Measurements from ENCODE around the gene EPHA10. TPM values are rescaled to one million over a fixed set of nuclear protein-coding genes. Genes with fewer than 3 reads are reported as not detected.
"Not testable (repeated sequence)": the region's sequence is repeated elsewhere in the genome, so short reads cannot be mapped to it uniquely, and the experiment has no call there.

The EPHA10 gene
- total RNA-seq, 2 donors from 2014 or later = 0.34 to 0.75 TPM

GRCh38 chr1:37794372-37795339, 29.7 kb upstream of the EPHA10 start:
- Mint-ChIP-seq H3K27ac (no peak overlapping the region), H3K27me3 (peaks cover 31% of the 10 kb centered on the region), H3K4me3 (peak overlapping the region; percentile 88), H3K4me1 (peaks cover 8% of the 10 kb centered on the region), H3K36me3 (ENCODE audit: low read depth) (peaks cover 7% of the 10 kb centered on the region)
- ATAC-seq (peak; percentile 35), DNase-seq (no peak)
- no peaks in the 10 kb centered on the region for H3K9me3 ChIP-seq (ENCODE audit: control insufficient read depth, low read length, poor library complexity, severe bottlenecking)

DNA sequence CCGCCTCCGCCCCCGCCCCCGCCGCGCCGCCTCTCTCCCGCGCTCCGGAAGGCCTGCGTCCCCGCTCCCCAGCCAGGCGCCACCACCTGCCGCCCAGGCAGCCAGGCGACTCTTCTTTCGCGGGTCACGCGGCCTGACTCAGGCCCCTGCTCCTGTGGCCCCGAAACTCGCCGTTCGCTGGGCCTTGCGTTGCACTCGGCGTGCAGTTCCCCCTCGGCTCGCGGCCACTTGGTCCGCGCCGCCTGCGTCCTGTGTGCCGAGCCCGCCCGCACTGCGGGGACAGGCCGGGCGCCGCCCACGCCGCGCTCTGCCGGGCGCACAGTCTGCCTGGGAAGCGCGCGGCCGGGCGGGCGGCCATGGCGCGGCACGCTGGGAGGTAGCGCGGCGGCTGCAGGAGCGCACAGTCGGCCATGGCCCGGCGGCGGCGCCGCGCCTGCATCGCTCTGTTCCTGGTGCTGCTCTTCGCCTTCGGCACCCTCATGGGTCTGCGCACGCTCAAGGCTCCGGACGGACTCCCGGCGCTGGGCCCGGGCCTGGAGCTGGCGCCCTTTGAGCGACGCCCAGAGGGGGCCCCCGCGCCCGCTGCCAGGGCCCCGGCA, 29.0 kb upstream of the EPHA10 start, which contains the start of gene MANEAL:
Gene MANEAL (plus strand): TSS at position 75 of the 599 bp plus-strand sequence. CDS start 336 bp downstream, at position 411.
- peak; percentile 84 for ATAC-seq
- H3K9me3 ChIP-seq (ENCODE audit: control insufficient read depth, low read length, poor library complexity, severe bottlenecking) = no peaks in the 10 kb centered on the region
- Mint-ChIP-seq H3K4me3 (peak within 1 kb of the TSS; percentile 88), H3K36me3 (ENCODE audit: low read depth) (peaks cover 4% of the 10 kb centered on the region), H3K27me3 (peaks cover 34% of the 10 kb centered on the region), H3K4me1 (peaks cover 5% of the 10 kb centered on the region), H3K27ac (no peak within 1 kb of the TSS)
- DNase-seq = peak in 2 of 3 donors; percentile 15 to 20

GRCh38 chr1:37792943-37793686, 28.2 kb upstream of the EPHA10 start:
- Mint-ChIP-seq H3K36me3 (ENCODE audit: low read depth) (peaks cover 4% of the 10 kb centered on the region), H3K27me3 (peaks cover 42% of the 10 kb centered on the region), H3K4me1 (peaks cover 5% of the 10 kb centered on the region), H3K27ac (no peak overlapping the region), H3K4me3 (peak overlapping the region; percentile 45)
- DNase-seq (no peak), ATAC-seq (no peak)
- no peaks in the 10 kb centered on the region for H3K9me3 ChIP-seq (ENCODE audit: control insufficient read depth, low read length, poor library complexity, severe bottlenecking)

DNA sequence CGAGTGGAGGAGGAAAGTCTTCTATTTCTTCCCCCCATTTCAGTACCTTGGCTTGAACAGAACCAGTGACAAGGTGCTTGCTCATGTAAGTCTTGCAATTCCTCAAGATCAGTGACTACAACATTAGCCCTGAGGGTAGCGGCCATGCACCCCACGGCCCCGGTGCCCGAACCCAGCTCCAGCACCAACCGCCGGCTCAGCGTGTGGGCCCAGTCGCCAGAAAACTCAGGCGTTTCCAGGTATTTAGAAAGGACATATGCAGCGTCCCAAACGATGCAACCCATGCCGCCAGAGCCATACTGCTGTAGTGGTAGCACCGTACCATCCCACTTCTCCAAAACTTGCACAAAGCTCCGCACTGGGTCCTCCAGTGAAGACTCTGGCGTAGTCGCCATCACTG, 17.6 kb upstream of the EPHA10 start:
- Mint-ChIP-seq H3K27ac (no peak overlapping the region), H3K27me3 (peaks cover 41% of the 10 kb centered on the region), H3K36me3 (ENCODE audit: low read depth) (peaks cover 3% of the 10 kb centered on the region), H3K4me1 (peaks cover 3% of the 10 kb centered on the region), H3K4me3 (no peak overlapping the region)
- ATAC-seq = no peak
- no peak for DNase-seq
- no peaks in the 10 kb centered on the region for H3K9me3 ChIP-seq (ENCODE audit: control insufficient read depth, low read length, poor library complexity, severe bottlenecking)

- H3K4me1 Mint-ChIP-seq = peaks cover 5% of the 10 kb centered on the region
- no peaks in the 10 kb centered on the region for H3K36me3 Mint-ChIP-seq (ENCODE audit: low read depth)
- ATAC-seq (no peak), DNase-seq (no peak)
- no peak overlapping the region for H3K4me3 Mint-ChIP-seq
- no peak overlapping the region for H3K27ac Mint-ChIP-seq
- peaks cover 25% of the 10 kb centered on the region for H3K27me3 Mint-ChIP-seq
- H3K9me3 ChIP-seq (ENCODE audit: control insufficient read depth, low read length, poor library complexity, severe bottlenecking) = no peaks in the 10 kb centered on the region
Measured at GRCh38 chr1:37778654-37779053, 13.7 kb upstream of the EPHA10 start.

DNA sequence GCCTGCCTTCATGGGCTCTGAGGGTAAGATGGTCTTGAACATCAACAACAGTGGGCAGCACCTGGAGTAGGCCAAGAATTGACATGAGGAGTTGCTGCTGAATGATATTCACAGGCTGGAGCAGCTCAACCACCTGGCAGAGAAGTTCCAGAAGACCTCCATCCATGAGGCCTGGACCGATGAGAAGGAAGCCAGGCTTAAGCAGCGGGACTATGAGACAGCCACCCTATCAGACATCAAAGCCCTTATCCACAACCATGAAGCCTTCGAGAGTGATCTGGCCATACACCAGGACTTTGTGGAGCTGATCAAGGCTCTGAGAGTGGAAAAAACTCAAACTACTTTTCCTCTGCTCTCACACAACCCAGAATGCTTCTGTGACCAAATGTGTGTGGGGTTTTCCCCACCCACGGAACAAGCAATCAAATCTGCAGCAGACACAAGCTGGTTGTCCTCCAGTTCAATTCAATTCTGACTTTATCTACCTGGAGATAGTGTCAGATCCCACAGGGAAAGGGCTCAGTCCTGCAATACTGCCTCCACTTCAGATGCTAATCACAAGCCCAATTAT, 12.1 kb upstream of the EPHA10 start:
- no peak for ATAC-seq
- Mint-ChIP-seq H3K4me3 (no peak overlapping the region), H3K27me3 (peaks cover 25% of the 10 kb centered on the region)

DNA sequence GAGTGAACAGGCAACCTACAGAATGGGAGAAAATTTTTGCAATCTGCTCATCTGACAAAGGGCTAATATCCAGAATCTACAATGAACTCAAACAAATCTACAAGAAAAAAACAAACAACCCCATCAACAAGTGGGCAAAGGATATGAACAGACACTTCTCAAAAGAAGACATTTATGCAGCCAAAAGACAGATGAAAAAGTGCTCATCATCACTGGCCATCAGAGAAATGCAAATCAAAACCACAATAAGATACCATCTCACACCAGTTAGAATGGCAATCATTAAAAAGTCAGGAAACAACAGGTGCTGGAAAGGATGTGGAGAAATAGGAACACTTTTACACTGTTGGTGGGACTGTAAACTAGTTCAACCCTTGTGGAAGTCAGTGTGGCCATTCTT, 6.5 kb upstream of the EPHA10 start:
- not testable (repeated sequence) for ATAC-seq; H3K4me1 Mint-ChIP-seq; H3K36me3 Mint-ChIP-seq (ENCODE audit: low read depth)

More for the DNA sequence above, 12.1 kb upstream of the EPHA10 start:
- Mint-ChIP-seq H3K27ac (no peak overlapping the region), H3K4me1 (peaks cover 5% of the 10 kb centered on the region), H3K36me3 (ENCODE audit: low read depth) (no peaks in the 10 kb centered on the region)
- no peaks in the 10 kb centered on the region for H3K9me3 ChIP-seq (ENCODE audit: control insufficient read depth, low read length, poor library complexity, severe bottlenecking)
- no peak for DNase-seq

DNA sequence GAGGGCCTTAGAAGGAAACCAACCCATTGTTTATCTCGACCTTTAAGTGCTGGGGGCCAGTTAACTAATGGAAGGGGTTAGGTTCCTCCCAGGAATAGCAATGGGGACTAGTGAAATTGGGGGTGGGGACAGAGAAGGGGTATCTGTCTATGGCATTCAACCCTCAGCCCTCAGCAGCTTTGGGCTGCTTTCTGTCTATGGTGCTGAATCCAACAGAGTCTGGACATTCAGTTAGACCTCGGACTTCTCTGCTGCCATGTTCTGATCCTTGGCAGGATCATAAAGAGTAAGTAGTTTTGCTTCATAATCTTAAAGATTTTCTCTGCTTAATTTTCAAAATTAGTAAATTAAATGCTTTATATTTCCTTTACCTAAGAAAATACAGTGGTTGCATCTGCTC, 2.6 kb upstream of the EPHA10 start:
- Mint-ChIP-seq H3K4me1 (peaks cover 4% of the 10 kb centered on the region), H3K27ac (no peak overlapping the region), H3K27me3 (peaks cover 73% of the 10 kb centered on the region), H3K36me3 (ENCODE audit: low read depth) (peaks cover 6% of the 10 kb centered on the region), H3K4me3 (no peak overlapping the region)
- DNase-seq (no peak), ATAC-seq (no peak)
- H3K9me3 ChIP-seq (ENCODE audit: control insufficient read depth, low read length, poor library complexity, severe bottlenecking) = no peaks in the 10 kb centered on the region

More for the DNA sequence above, 6.5 kb upstream of the EPHA10 start:
- not testable (repeated sequence) for DNase-seq; H3K9me3 ChIP-seq (ENCODE audit: control insufficient read depth, low read length, poor library complexity, severe bottlenecking); H3K4me3 Mint-ChIP-seq; H3K27ac Mint-ChIP-seq
- H3K27me3 Mint-ChIP-seq = peaks cover 43% of the 10 kb centered on the region

DNA sequence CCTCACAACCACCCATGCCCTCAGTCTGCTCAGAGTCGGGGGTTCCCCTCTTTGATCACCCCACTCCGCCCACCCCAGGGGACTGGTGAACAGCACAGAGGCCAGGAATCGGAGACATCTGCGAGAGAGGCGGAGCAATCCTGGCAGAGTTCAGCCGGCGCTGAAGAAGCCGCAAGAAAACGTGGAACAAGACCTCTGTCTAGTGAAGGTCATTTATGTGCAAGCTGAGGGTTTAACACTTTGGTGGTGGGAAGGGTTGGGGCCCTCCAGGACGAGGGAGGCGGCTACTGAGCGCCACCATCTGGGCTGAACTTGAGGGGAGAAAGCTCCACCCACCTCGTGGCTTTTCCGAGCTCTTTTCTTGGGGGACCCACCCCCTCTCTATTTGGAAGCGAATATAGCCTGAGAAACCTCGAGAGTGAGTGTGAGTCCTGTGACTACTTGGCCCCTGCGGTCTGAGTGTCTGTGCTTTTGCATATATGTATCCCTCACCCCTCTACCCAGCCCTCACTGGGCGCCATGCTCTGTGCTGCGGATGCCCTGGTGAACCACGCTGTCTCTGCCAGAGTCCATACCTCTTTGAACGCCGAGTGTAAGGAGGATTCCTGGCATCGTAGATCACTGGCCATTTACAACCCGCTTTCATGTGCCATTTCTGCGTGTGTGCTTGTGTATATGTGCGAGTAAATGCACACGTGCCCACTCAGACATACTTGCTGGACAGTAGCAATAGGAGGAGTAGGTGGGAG, 1.2 kb upstream of the EPHA10 start:
- no peak for DNase-seq
- H3K27me3 Mint-ChIP-seq = peaks cover 81% of the 10 kb centered on the region
- H3K27ac Mint-ChIP-seq = no peak overlapping the region
- peak; percentile 63 for ATAC-seq
- peaks cover 4% of the 10 kb centered on the region for H3K4me1 Mint-ChIP-seq
- peak overlapping the region; percentile 66 for H3K4me3 Mint-ChIP-seq
- H3K36me3 Mint-ChIP-seq (ENCODE audit: low read depth) = peaks cover 6% of the 10 kb centered on the region
- H3K9me3 ChIP-seq (ENCODE audit: control insufficient read depth, low read length, poor library complexity, severe bottlenecking) = no peaks in the 10 kb centered on the region

DNA sequence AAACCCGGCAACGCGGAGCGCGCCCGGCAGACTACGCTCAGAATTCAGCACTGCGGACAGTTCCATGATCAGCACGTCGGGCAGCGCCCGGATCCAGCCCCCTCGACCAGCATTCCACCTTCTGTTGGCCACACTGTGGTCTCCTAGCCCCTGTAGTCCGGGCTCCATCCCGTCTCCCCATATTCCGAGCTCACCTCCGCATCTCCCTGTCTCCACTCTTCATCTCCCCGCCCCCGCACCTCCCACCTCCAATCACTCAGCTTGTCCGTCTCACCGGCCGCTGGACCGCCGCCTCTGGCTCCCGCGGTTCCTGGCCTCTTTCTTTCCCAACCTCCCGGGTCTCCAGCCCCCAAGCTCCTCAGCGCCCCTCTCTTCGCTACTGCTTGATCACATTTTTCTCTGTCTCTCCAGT, 500 bp downstream of the EPHA10 start:
- Mint-ChIP-seq H3K4me1 (peaks cover 4% of the 10 kb centered on the region), H3K27me3 (peaks cover 66% of the 10 kb centered on the region), H3K27ac (no peak overlapping the region), H3K4me3 (no peak overlapping the region), H3K36me3 (ENCODE audit: low read depth) (peaks cover 4% of the 10 kb centered on the region)
- DNase-seq (peak in 1 of 3 donors; percentile 18), ATAC-seq (no peak)
- H3K9me3 ChIP-seq (ENCODE audit: control insufficient read depth, low read length, poor library complexity, severe bottlenecking) = no peaks in the 10 kb centered on the region

DNA sequence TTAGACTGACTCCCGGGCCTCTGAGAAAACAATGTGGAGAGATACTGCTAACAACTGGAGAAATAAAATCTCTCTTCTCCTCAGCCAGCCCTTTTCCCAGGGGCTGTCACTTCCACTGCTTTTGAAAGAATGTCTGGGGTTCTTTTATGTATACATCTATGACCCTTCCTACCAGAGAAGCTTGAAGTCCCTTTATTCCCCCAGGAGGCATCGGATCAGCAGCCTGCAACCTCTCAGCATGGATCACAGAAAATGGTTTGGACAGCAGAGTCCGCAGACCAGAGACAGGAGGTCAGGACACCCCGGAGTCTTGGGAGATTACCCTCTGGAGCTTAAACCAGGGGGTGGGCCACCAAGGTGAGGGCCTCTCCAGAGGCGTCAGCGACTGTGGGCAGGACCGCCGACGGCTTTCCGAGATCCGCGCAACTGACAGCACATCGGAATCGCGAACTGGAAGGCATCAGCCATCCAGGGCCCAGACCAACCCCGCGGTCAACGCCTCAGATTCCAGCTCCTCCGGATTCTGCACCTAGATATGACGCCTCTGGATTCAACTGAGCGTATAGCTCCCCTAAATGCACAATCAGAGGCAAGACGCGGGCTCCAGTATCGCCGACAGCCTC, 1.0 kb downstream of the EPHA10 start:
- no peaks in the 10 kb centered on the region for H3K9me3 ChIP-seq (ENCODE audit: control insufficient read depth, low read length, poor library complexity, severe bottlenecking)
- no peak overlapping the region for H3K27ac Mint-ChIP-seq
- H3K4me1 Mint-ChIP-seq = peaks cover 4% of the 10 kb centered on the region
- ATAC-seq (no peak), DNase-seq (no peak)
- H3K4me3 Mint-ChIP-seq = no peak overlapping the region
- H3K27me3 Mint-ChIP-seq = peaks cover 61% of the 10 kb centered on the region
- peaks cover 4% of the 10 kb centered on the region for H3K36me3 Mint-ChIP-seq (ENCODE audit: low read depth)

- Mint-ChIP-seq H3K36me3 (ENCODE audit: low read depth) (peaks cover 4% of the 10 kb centered on the region), H3K27me3 (peaks cover 48% of the 10 kb centered on the region), H3K4me1 (peaks cover 4% of the 10 kb centered on the region), H3K4me3 (no peak overlapping the region), H3K27ac (no peak overlapping the region)
- no peak for ATAC-seq
- DNase-seq = no peak
- no peaks in the 10 kb centered on the region for H3K9me3 ChIP-seq (ENCODE audit: control insufficient read depth, low read length, poor library complexity, severe bottlenecking)
Measured at GRCh38 chr1:37762516-37762915, 2.4 kb downstream of the EPHA10 start.
